SK-N-SH treated with all-trans-retinoic acid at 6 μM for 48 hours (cell line): Measurements from ENCODE around the gene AFG1L.

Experiments
- ATAC-seq: fragments of 200-7000 bp; cut with Tn5 transposase; 3 replicates; pipeline ENCODE4 v1.9.1; 2020; ENCODE audit warnings: mild to moderate bottlenecking, moderate library complexity
- ARNTL ChIP-seq: fragments of 450-650 bp; formaldehyde crosslinking; IDR thresholded peaks from 2 replicates; pipeline ENCODE4 v1.5.0; 2020; ENCODE audit warnings: low read depth, mild to moderate bottlenecking, moderate library complexity, borderline replicate concordance
- BACH2 ChIP-seq: fragments of 250-450 bp; sonication (Bioruptor Pico); IDR thresholded peaks from 2 replicates; pipeline ENCODE4 v1.9.0; 2021; ENCODE audit warnings: mild to moderate bottlenecking, borderline replicate concordance
- CSDC2 ChIP-seq: fragments of 250-450 bp; sonication (Bioruptor Pico); IDR thresholded peaks from 2 replicates; pipeline ENCODE4 v1.5.0; 2020; ENCODE audit warnings: mild to moderate bottlenecking, moderate library complexity
- CSRNP3 ChIP-seq: fragments of 250-450 bp; sonication (Bioruptor Pico); IDR thresholded peaks from 2 replicates; pipeline ENCODE4 v1.5.1; 2021; ENCODE audit warnings: mild to moderate bottlenecking, moderate library complexity
- ESRRG ChIP-seq: fragments of 250-450 bp; sonication (Bioruptor Pico); IDR thresholded peaks from 2 replicates; pipeline ENCODE4 v1.6.1; 2021; ENCODE audit warnings: mild to moderate bottlenecking
- GLIS3 ChIP-seq: fragments of 250-450 bp; sonication (Bioruptor Pico); IDR thresholded peaks from 2 replicates; pipeline ENCODE4 v1.5.0; 2020; ENCODE audit warnings: mild to moderate bottlenecking, moderate library complexity
- ISL1 ChIP-seq: fragments of 250-450 bp; sonication (Bioruptor Pico); IDR thresholded peaks from 2 replicates; pipeline ENCODE4 v2.1.2; 2022; ENCODE audit warnings: mild to moderate bottlenecking, moderate library complexity
- OSR1 ChIP-seq: fragments of 250-450 bp; sonication (Bioruptor Pico); IDR thresholded peaks from 2 replicates; pipeline ENCODE4 v1.8.0; 2022; ENCODE audit warnings: moderate library complexity, mild to moderate bottlenecking, inconsistent platforms
- PATZ1 ChIP-seq: fragments of 250-450 bp; sonication (Bioruptor Pico); IDR thresholded peaks from 2 replicates; pipeline ENCODE4 v1.8.0; 2020; ENCODE audit warnings: mild to moderate bottlenecking, moderate library complexity, borderline replicate concordance
- POU6F1 ChIP-seq: fragments of 250-450 bp; sonication (Bioruptor Pico); IDR thresholded peaks from 2 replicates; pipeline ENCODE4 v1.8.0; 2021; ENCODE audit warnings: low read depth, mild to moderate bottlenecking, moderate library complexity, borderline replicate concordance
- PPARA ChIP-seq: fragments of 250-450 bp; sonication (Bioruptor Pico); IDR thresholded peaks from 2 replicates; pipeline ENCODE4 v1.5.0; 2020; ENCODE audit warnings: mild to moderate bottlenecking, borderline replicate concordance
- RARB ChIP-seq: fragments of 250-450 bp; sonication (Bioruptor Pico); IDR thresholded peaks from 2 replicates; pipeline ENCODE4 v1.8.0; 2021; ENCODE audit warnings: mild to moderate bottlenecking, moderate library complexity
- SNAI2 ChIP-seq: fragments of 250-450 bp; sonication (Bioruptor Pico); IDR thresholded peaks from 2 replicates; pipeline ENCODE4 v1.5.0; 2020; ENCODE audit warnings: mild to moderate bottlenecking, moderate library complexity
- TCF4 ChIP-seq: fragments of 250-450 bp; sonication (Bioruptor Pico); IDR thresholded peaks from 2 replicates; pipeline ENCODE4 v1.8.0; 2021; ENCODE audit warnings: mild to moderate bottlenecking, moderate library complexity, borderline replicate concordance
- TSHZ2 ChIP-seq: fragments of 250-450 bp; sonication (Bioruptor Pico); IDR thresholded peaks from 2 replicates; pipeline ENCODE4 v1.5.0; 2020; ENCODE audit warnings: mild to moderate bottlenecking, moderate library complexity
- ZC3H10 ChIP-seq: fragments of 250-450 bp; sonication (Bioruptor Pico); IDR thresholded peaks from 2 replicates; pipeline ENCODE4 v1.5.1; 2021; ENCODE audit warnings: mild to moderate bottlenecking, moderate library complexity
- ZFP3 ChIP-seq: fragments of 250-450 bp; sonication (Bioruptor Pico); IDR thresholded peaks from 2 replicates; pipeline ENCODE4 v1.5.0; 2020; ENCODE audit warnings: mild to moderate bottlenecking, moderate library complexity
- ZNF565 ChIP-seq: fragments of 450-650 bp; formaldehyde crosslinking; conservative IDR thresholded peaks from 2 replicates; pipeline ENCODE4 v1.5.0; 2020; ENCODE audit warnings: low read depth, mild to moderate bottlenecking, moderate library complexity
- ZNF70 ChIP-seq: fragments of 450-650 bp; formaldehyde crosslinking; IDR thresholded peaks from 2 replicates; pipeline ENCODE4 v1.5.0; 2020; ENCODE audit warnings: mild to moderate bottlenecking, moderate library complexity
- ZNF8 ChIP-seq: fragments of 450-650 bp; formaldehyde crosslinking; IDR thresholded peaks from 2 replicates; pipeline ENCODE4 v1.5.0; 2020; ENCODE audit warnings: mild to moderate bottlenecking, moderate library complexity

The AFG1L gene

GRCh38 chr6:108425428-108425827 is 130.6 kb downstream of the AFG1L start (continued):
- TF ChIP-seq CSDC2 (no peak), ZC3H10 (CRISPR knock-in tag) (no peak), ISL1 (CRISPR knock-in tag) (no peak), OSR1 (CRISPR knock-in tag) (no peak)

GRCh38 chr6:108432143-108432542 is 137.3 kb downstream of the AFG1L start:
- no peak for ATAC-seq
- TF ChIP-seq ESRRG (no peak), ARNTL (no peak), TCF4 (CRISPR knock-in tag) (no peak), ZNF565 (no peak), PATZ1 (CRISPR knock-in tag) (no peak), RARB (CRISPR knock-in tag) (no peak), POU6F1 (CRISPR knock-in tag) (no peak), ZNF70 (CRISPR knock-in tag) (no peak), CSRNP3 (CRISPR knock-in tag) (no peak), PPARA (CRISPR knock-in tag) (no peak), BACH2 (CRISPR knock-in tag) (no peak), TSHZ2 (CRISPR knock-in tag) (no peak), GLIS3 (CRISPR knock-in tag) (no peak), CSDC2 (no peak), ZC3H10 (CRISPR knock-in tag) (no peak), ZFP3 (CRISPR knock-in tag) (no peak)

- TF ChIP-seq CSDC2 (no peak), PATZ1 (CRISPR knock-in tag) (no peak), CSRNP3 (CRISPR knock-in tag) (no peak), ZNF70 (CRISPR knock-in tag) (no peak), POU6F1 (CRISPR knock-in tag) (no peak), GLIS3 (CRISPR knock-in tag) (no peak), SNAI2 (CRISPR knock-in tag) (no peak), ZNF8 (CRISPR knock-in tag) (no peak)
- no peak for ATAC-seq
Measured at GRCh38 chr6:108432792-108433191, 137.9 kb downstream of the AFG1L start.
